Panc1 (cell line): Measurements from ENCODE around the gene TBC1D24.
A peak's percentile ranks its signal among the peaks of the same experiment; 100 is the strongest.

ENCODE experiments used
- CTCF ChIP-seq: fragments of 450-650 bp; IDR thresholded peaks from 2 replicates; pipeline ENCODE4 v1.5.1; 2017; ENCODE audit warnings: mild to moderate bottlenecking
- POLR2AphosphoS5 ChIP-seq: IDR thresholded peaks from 2 replicates; pipeline ENCODE4 v1.6.1; 2012; ENCODE audit warnings: mild to moderate bottlenecking, low read depth, low read length, moderate library complexity

GRCh38 chr16:2464333-2464732, 10.6 kb upstream of the TBC1D24 start:
- TF ChIP-seq CTCF = no peak
- TF ChIP-seq POLR2AphosphoS5 = peak; percentile 71
